ENCODE measurements around the gene TMEM51. TPM values are rescaled to one million over a fixed set of nuclear protein-coding genes. Genes with fewer than 3 reads are reported as not detected.

Gene TMEM51
- total RNA-seq, 1 donor from 2014 or later = 0.81 TPM

GRCh38 chr1:15122331-15122730 lies 31.2 kb upstream of the TMEM51 start:
- no peak overlapping the region for H3K27ac Mint-ChIP-seq (ENCODE audit: unreplicated experiment)
- H3K36me3 Mint-ChIP-seq (ENCODE audit: unreplicated experiment) = no peaks in the 10 kb centered on the region
- no peaks in the 10 kb centered on the region for H3K4me1 Mint-ChIP-seq (ENCODE audit: unreplicated experiment)
- peaks cover 31% of the 10 kb centered on the region for H3K27me3 Mint-ChIP-seq (ENCODE audit: unreplicated experiment)
- H3K9me3 Mint-ChIP-seq (ENCODE audit: unreplicated experiment) = no peaks in the 10 kb centered on the region
- DNase-seq (ENCODE audit: extremely low spot score, unreplicated experiment) = no peak
- TF ChIP-seq CTCF (IDR thresholded peaks at IDR 0.05) = no peak
- H3K4me3 Mint-ChIP-seq (ENCODE audit: unreplicated experiment) = no peak overlapping the region

DNA sequence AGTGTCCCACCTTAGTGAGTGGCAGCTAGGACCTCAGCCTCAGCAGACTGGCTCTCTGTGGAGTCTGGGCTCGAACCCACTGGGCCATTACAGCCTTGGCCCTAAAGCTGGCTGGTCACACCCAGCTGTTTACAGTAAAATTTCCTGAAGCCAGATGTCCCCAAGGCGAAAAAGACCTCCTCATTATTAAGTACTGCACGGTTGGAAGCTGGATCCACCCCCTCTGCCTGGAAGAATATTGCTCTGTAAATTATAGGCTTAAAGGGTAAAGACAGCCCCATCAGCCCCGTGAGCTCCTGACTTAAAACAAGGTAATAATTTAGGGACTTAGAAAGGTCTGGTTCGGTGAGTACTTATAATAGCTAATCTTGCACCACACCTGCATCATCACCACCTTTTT lies 30.3 kb upstream of the TMEM51 start:
- Mint-ChIP-seq H3K4me1 (ENCODE audit: unreplicated experiment) (no peaks in the 10 kb centered on the region), H3K27me3 (ENCODE audit: unreplicated experiment) (peaks cover 33% of the 10 kb centered on the region), H3K27ac (ENCODE audit: unreplicated experiment) (no peak overlapping the region), H3K9me3 (ENCODE audit: unreplicated experiment) (no peaks in the 10 kb centered on the region), H3K4me3 (ENCODE audit: unreplicated experiment) (no peak overlapping the region), H3K36me3 (ENCODE audit: unreplicated experiment) (no peaks in the 10 kb centered on the region)
- DNase-seq (ENCODE audit: extremely low spot score, unreplicated experiment) = no peak
- TF ChIP-seq CTCF (IDR thresholded peaks at IDR 0.05) = no peak

- no peak for TF ChIP-seq CTCF (IDR thresholded peaks at IDR 0.05)
- Mint-ChIP-seq H3K4me1 (ENCODE audit: unreplicated experiment) (no peaks in the 10 kb centered on the region), H3K4me3 (ENCODE audit: unreplicated experiment) (no peak overlapping the region), H3K9me3 (ENCODE audit: unreplicated experiment) (no peaks in the 10 kb centered on the region), H3K36me3 (ENCODE audit: unreplicated experiment) (no peaks in the 10 kb centered on the region), H3K27me3 (ENCODE audit: unreplicated experiment) (peaks cover 33% of the 10 kb centered on the region), H3K27ac (ENCODE audit: unreplicated experiment) (no peak overlapping the region)
- no peak for DNase-seq (ENCODE audit: extremely low spot score, unreplicated experiment)
Measured at GRCh38 chr1:15123925-15124324, 29.6 kb upstream of the TMEM51 start.

DNA sequence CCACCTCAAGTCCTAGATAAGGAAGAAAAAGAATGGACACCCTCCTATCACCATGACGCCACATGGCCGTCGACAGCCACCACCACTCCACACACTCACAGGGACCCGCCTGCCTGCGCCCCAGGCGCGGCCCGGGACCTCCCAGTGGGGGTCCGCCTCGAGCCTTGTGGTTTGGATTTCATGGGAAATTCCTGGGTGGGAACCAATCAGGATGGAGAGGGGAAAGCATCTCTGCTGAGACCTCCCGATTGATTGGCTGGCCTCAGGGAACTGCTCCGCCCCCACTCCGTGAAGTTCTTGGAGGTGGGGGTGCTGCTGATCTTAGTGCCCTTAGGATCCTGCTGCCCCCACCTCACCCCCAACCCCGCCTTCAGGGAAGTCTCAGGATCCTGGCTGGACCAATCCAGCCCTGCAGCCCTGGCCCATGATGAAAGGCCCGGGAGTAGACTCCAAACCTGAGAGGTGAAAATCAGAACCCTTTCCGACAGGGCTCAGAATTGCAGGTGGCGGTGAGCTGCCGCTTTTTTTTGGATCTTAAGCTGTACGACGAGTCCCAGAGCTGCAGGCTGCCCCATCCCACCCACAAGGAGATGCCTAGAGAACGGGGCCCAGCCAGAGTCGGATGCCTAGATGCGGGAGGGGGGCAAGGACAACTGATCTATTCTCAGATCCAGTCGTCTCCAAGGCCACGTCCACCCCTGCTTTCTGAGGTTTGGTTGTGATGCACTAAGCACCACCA lies 29.0 kb upstream of the TMEM51 start:
- no peak overlapping the region for H3K27ac Mint-ChIP-seq (ENCODE audit: unreplicated experiment)
- no peak for TF ChIP-seq CTCF (IDR thresholded peaks at IDR 0.05)
- H3K9me3 Mint-ChIP-seq (ENCODE audit: unreplicated experiment) = no peaks in the 10 kb centered on the region

DNA sequence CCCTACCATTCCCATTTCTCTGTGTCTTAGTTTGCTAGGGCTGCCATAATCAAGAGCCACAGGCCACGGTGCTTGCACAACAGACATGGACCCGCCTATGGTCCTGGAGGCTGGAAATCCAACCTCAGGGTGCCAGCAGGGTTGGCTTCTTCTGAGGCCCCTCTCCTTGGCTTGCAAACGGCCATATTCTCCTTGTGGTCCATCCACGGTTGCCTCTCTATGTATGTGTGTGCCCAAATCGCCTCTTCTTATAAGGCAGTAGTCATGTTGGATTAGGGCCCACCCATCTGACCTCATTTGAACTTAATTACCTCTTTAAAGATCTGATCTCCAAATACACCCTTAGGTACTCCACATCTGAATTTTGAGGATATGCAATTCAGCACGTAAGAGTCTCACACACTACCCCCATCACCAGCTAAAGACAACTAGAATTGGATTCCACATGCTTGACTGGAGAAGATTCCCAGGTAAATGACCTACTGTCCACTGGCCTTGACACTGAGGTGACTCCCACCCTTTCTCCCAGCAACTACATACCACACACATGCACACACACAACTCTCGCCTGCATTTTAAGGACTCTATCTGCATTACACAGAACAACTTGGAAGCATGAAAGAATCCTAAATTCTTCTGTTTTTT lies 28.3 kb upstream of the TMEM51 start:
- no peak for TF ChIP-seq CTCF (IDR thresholded peaks at IDR 0.05)
- Mint-ChIP-seq H3K9me3 (ENCODE audit: unreplicated experiment) (no peaks in the 10 kb centered on the region), H3K27ac (ENCODE audit: unreplicated experiment) (no peak overlapping the region), H3K36me3 (ENCODE audit: unreplicated experiment) (no peaks in the 10 kb centered on the region), H3K27me3 (ENCODE audit: unreplicated experiment) (peaks cover 36% of the 10 kb centered on the region), H3K4me3 (ENCODE audit: unreplicated experiment) (no peak overlapping the region), H3K4me1 (ENCODE audit: unreplicated experiment) (no peaks in the 10 kb centered on the region)
- no peak for DNase-seq (ENCODE audit: extremely low spot score, unreplicated experiment)

More for the DNA sequence above, 29.0 kb upstream of the TMEM51 start:
- Mint-ChIP-seq H3K36me3 (ENCODE audit: unreplicated experiment) (no peaks in the 10 kb centered on the region), H3K27me3 (ENCODE audit: unreplicated experiment) (peaks cover 33% of the 10 kb centered on the region), H3K4me3 (ENCODE audit: unreplicated experiment) (no peak overlapping the region), H3K4me1 (ENCODE audit: unreplicated experiment) (no peaks in the 10 kb centered on the region)
- no peak for DNase-seq (ENCODE audit: extremely low spot score, unreplicated experiment)
